ENCODE measurements around the gene COL6A2.

DNA sequence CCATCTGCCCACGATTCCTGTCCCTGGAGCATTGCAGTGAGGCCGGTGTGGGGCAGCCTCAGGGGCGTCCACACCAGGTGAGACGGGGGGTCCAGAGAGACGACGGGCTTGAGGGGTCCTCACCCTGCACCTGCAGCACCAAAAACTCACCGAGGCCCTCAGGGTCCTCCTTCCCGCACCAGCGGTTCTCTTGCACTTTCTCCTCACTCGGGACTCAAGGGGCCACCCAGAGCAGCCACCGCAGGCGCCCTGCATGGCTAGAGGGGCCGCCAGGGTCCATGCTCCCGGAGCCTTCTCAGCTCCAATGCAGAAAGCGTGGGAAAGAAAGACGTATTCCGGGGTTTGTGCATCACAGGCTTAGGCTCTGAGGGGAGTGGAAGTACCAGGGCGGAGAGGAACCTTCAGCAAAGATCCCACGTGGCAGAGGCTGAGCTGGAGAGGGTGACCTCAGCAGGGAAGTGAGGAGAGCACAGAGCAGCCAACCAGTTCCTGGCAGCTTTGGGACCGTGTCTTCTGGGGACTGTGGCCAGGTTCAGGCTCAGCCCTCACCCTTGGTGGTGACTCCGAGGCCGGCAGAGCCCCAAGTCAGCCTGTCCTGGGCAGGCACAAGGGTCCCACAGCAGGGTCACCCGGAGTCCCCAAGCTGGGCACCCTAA lies 19.5 kb upstream of the COL6A2 start:
- TF ChIP-seq, protein P1, sequence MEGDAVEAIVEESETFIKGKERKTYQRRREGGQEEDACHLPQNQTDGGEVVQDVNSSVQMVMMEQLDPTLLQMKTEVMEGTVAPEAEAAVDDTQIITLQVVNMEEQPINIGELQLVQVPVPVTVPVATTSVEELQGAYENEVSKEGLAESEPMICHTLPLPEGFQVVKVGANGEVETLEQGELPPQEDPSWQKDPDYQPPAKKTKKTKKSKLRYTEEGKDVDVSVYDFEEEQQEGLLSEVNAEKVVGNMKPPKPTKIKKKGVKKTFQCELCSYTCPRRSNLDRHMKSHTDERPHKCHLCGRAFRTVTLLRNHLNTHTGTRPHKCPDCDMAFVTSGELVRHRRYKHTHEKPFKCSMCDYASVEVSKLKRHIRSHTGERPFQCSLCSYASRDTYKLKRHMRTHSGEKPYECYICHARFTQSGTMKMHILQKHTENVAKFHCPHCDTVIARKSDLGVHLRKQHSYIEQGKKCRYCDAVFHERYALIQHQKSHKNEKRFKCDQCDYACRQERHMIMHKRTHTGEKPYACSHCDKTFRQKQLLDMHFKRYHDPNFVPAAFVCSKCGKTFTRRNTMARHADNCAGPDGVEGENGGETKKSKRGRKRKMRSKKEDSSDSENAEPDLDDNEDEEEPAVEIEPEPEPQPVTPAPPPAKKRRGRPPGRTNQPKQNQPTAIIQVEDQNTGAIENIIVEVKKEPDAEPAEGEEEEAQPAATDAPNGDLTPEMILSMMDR (conservative IDR thresholded peaks at IDR 0.05 in 1 of 2, IDR thresholded peaks at IDR 0.05 in 1 of 2; ENCODE audit: extremely low read depth in 1 of 2, insufficient read depth in 1 of 2, low read depth in 1 of 2, low read length in 2 of 2) = no peak
- TF ChIP-seq EZH2 (IDR thresholded peaks at IDR 0.05; ENCODE audit: borderline replicate concordance, low read length) = no peak
